OCI-LY1 (cell line): Measurements from ENCODE around the gene GPR3.

Experiments
- H2AFZ ChIP-seq: fragments of 200-600 bp; sonication (generic), shearing (Covaris generic); 2 replicates; pipeline ENCODE4 v1.6.0; 2014; ENCODE audit warnings: antibody characterized with exemption, mild to moderate bottlenecking, low read length
- H3F3A ChIP-seq: fragments of 200-600 bp; sonication (generic), shearing (Covaris generic); 2 replicates; pipeline ENCODE4 v1.6.0; 2014; ENCODE audit warnings: mild to moderate bottlenecking, antibody characterized with exemption, low read length, moderate library complexity; ENCODE audit not compliant: insufficient read depth
- H3K27ac ChIP-seq: fragments of 200-600 bp; sonication (generic); 2 replicates; pipeline ENCODE4 v1.5.1; 2014; ENCODE audit warnings: low read length, mixed run types, mild to moderate bottlenecking, low read depth; ENCODE audit not compliant: poor library complexity, severe bottlenecking
- H3K27me3 ChIP-seq: fragments of 200-600 bp; sonication (generic); 2 replicates; pipeline ENCODE4 v1.6.0; 2014; ENCODE audit warnings: antibody characterized with exemption, mild to moderate bottlenecking, low read length, moderate library complexity; ENCODE audit not compliant: insufficient read depth
- H3K36me3 ChIP-seq: fragments of 200-600 bp; sonication (generic); 2 replicates; pipeline ENCODE4 v1.6.1; 2014; ENCODE audit warnings: mild to moderate bottlenecking, antibody characterized with exemption, low read length, moderate library complexity, mixed read lengths; ENCODE audit not compliant: insufficient read depth
- H3K4me1 ChIP-seq: fragments of 200-600 bp; sonication (generic); 2 replicates; pipeline ENCODE4 v1.5.1; 2014; ENCODE audit warnings: mild to moderate bottlenecking, low read length, moderate library complexity; ENCODE audit not compliant: insufficient read depth, severe bottlenecking
- H3K4me2 ChIP-seq: fragments of 200-600 bp; sonication (generic), shearing (Covaris generic); 2 replicates; pipeline ENCODE4 v1.6.1; 2014; ENCODE audit warnings: low read length
- H3K4me3 ChIP-seq: fragments of 200-600 bp; sonication (generic); 2 replicates; pipeline ENCODE4 v1.5.1; 2014; ENCODE audit warnings: low read length, low read depth, mild to moderate bottlenecking, mixed read lengths; ENCODE audit not compliant: poor library complexity, severe bottlenecking
- H3K79me2 ChIP-seq: fragments of 200-600 bp; shearing (Covaris generic); 2 replicates; pipeline ENCODE4 v1.6.1; 2016; ENCODE audit warnings: mixed run types, low read length, mixed read lengths; ENCODE audit not compliant: insufficient read depth
- H3K9ac ChIP-seq: fragments of 200-600 bp; sonication (generic), shearing (Covaris generic); 2 replicates; pipeline ENCODE4 v1.6.1; 2014; ENCODE audit warnings: mild to moderate bottlenecking, low read length, mixed read lengths
- H3K9me2 ChIP-seq: fragments of 200-600 bp; sonication (generic), shearing (Covaris generic); 2 replicates; pipeline ENCODE4 v1.6.1; 2014; ENCODE audit warnings: low read depth, mild to moderate bottlenecking, low read length, mixed read lengths
- H3K9me3 ChIP-seq: fragments of 200-600 bp; shearing (Covaris generic); 2 replicates; pipeline ENCODE4 v1.6.1; 2014; ENCODE audit warnings: low read length, mixed read lengths
- H4K20me1 ChIP-seq: fragments of 200-600 bp; sonication (generic), shearing (Covaris generic); 2 replicates; pipeline ENCODE4 v1.6.0; 2016; ENCODE audit warnings: mild to moderate bottlenecking, low read length; ENCODE audit not compliant: insufficient read depth
- EZH2 ChIP-seq: fragments of 200-600 bp; sonication (generic), shearing (Covaris generic); IDR thresholded peaks from 2 replicates; pipeline ENCODE4 v1.8.0; 2017; ENCODE audit warnings: borderline replicate concordance, mixed run types, mild to moderate bottlenecking, antibody characterized with exemption, low read length, moderate library complexity, mixed read lengths
- TF ChIP-seq, protein P1 (sequence below): fragments of 200-600 bp; sonication (generic), shearing (Covaris generic); IDR thresholded peaks from 2 replicates; pipeline ENCODE4 v1.5.1; 2017; ENCODE audit warnings: mild to moderate bottlenecking, antibody characterized with exemption, low read length, moderate library complexity, mixed read lengths

Gene GPR3

DNA sequence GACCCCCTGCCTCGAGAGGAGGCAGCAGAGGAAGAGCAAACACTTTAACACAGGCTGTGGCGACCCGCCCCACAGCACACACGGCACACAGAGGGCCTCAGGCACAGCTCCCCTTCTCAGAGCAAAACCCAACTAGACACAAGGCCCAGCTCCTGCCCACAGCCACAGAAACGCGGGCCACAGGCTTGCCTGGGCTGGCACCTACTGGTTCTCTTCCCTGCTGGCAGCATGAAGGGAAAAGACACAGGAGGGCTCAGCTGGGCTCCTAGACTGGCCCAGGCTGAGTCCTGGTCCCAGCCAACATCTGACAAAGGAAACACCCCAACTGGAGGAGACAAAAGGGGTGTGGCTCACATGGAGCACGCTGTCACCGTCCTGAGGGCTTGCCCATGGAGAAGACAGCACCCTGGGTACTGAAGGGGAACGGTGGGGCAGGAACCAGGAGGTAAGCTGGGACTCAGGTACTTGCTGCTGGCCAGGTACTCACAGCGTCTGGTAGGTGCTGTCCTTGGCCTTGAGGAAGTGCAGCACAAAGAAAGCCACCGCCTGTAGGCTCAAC, 12.8 kb upstream of the GPR3 start:
- H2AFZ ChIP-seq, result no peak overlapping the region
- H3K4me2 ChIP-seq, result no peak overlapping the region
- no peaks in the 10 kb centered on the region for H3K36me3 ChIP-seq
- H3F3A ChIP-seq, result no peaks in the 10 kb centered on the region
- no peak overlapping the region for H3K9ac ChIP-seq
- no peak for TF ChIP-seq EZH2
- TF ChIP-seq, protein P1, sequence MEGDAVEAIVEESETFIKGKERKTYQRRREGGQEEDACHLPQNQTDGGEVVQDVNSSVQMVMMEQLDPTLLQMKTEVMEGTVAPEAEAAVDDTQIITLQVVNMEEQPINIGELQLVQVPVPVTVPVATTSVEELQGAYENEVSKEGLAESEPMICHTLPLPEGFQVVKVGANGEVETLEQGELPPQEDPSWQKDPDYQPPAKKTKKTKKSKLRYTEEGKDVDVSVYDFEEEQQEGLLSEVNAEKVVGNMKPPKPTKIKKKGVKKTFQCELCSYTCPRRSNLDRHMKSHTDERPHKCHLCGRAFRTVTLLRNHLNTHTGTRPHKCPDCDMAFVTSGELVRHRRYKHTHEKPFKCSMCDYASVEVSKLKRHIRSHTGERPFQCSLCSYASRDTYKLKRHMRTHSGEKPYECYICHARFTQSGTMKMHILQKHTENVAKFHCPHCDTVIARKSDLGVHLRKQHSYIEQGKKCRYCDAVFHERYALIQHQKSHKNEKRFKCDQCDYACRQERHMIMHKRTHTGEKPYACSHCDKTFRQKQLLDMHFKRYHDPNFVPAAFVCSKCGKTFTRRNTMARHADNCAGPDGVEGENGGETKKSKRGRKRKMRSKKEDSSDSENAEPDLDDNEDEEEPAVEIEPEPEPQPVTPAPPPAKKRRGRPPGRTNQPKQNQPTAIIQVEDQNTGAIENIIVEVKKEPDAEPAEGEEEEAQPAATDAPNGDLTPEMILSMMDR, result no peak
- H3K27me3 ChIP-seq, result peaks cover 8% of the 10 kb centered on the region; the same call in 1 of the 2 replicates
- H3K9me2 ChIP-seq, result no peaks in the 10 kb centered on the region
- H3K4me1 ChIP-seq, result no peaks in the 10 kb centered on the region
- H3K9me3 ChIP-seq, result no peaks in the 10 kb centered on the region
- H3K79me2 ChIP-seq, result no peaks in the 10 kb centered on the region
- no peak overlapping the region for H3K4me3 ChIP-seq
- no peak overlapping the region for H3K27ac ChIP-seq
- H4K20me1 ChIP-seq, result no peaks in the 10 kb centered on the region

DNA sequence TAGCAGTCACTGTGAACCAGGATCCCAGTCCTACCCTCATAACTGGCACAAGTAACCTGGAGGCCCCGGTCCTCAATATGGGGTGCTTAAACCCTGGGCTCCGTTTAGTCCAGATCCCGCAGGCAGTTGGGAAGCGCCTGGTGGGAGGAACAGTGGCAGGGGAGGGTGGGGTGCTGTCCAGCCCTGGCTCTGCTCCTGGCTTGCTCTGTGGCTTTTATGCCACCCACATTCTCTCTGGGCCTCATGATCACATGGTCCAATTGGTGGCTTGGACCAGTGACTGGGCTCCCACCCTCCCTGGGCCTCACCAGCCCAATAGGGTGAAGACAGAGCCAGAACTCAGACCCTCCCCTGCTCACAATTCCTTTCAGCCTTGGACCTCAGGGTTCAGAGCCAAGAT, 12.2 kb upstream of the GPR3 start:
- TF ChIP-seq, protein P1, result no peak
- TF ChIP-seq EZH2, result no peak
- no peaks in the 10 kb centered on the region for H4K20me1 ChIP-seq
- no peak overlapping the region for H2AFZ ChIP-seq
- no peaks in the 10 kb centered on the region for H3K4me1 ChIP-seq
- no peaks in the 10 kb centered on the region for H3K79me2 ChIP-seq
- no peak overlapping the region for H3K4me2 ChIP-seq
- H3K36me3 ChIP-seq, result no peaks in the 10 kb centered on the region
- H3K4me3 ChIP-seq, result no peak overlapping the region
- H3K9me2 ChIP-seq, result no peaks in the 10 kb centered on the region
- no peaks in the 10 kb centered on the region for H3F3A ChIP-seq
- H3K9me3 ChIP-seq, result no peaks in the 10 kb centered on the region
- peaks cover 8% of the 10 kb centered on the region; the same call in 1 of the 2 replicates for H3K27me3 ChIP-seq
- no peak overlapping the region for H3K9ac ChIP-seq
- no peak overlapping the region for H3K27ac ChIP-seq

DNA sequence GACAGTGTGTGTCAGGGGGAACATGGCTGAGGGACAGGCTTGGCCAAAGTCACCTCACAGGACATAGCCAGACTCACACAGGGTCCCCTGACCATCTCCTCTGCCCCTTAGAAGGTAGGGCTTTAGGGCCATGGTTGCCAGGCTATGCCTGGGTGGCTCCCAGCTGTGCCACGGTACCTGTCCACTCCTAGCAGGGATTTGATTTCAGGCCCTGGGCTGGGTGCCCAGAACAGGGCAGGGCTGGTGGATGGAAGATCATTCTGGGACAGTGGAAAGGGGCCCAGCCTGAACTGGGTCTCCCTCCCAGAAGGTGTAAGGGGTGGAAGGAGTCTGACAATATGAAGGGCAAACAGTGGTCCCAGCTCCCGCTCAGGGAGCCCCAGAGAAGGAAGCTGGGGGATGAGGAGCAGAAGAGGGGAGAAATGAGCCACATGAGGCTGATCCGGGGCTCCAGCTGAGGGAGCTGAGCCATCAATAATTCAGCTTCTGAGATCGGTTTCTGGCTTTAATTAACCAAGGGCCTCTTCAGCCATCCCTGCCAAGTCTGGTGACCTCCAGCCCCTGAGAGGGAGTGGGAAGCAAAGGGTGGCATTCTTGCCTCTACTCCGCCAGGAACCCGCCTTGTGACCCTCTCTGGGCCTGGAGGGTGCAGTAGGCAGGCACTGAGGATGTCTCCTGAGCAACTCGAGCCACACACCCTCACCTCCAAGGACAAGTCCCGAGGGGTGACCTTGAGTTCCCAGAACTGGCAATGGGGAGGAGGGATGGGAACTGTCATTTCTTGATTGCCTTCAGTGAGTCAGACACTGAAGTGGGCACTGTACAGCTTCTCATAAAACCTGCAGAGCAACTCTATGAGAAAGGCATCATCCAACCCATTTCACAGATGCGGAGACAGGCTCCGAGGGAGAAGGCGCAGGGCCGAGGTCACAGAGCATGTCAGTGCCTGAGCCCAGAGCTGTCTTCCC, 11.4 kb upstream of the GPR3 start:
- H3K4me1 ChIP-seq, result no peaks in the 10 kb centered on the region
- no peak overlapping the region for H2AFZ ChIP-seq
- H3K4me3 ChIP-seq, result no peak overlapping the region
- no peaks in the 10 kb centered on the region for H3F3A ChIP-seq
- no peaks in the 10 kb centered on the region for H3K79me2 ChIP-seq
- H4K20me1 ChIP-seq, result no peaks in the 10 kb centered on the region
- H3K9me2 ChIP-seq, result no peaks in the 10 kb centered on the region
- H3K36me3 ChIP-seq, result no peaks in the 10 kb centered on the region
- no peak overlapping the region for H3K9ac ChIP-seq
- peaks cover 4% of the 10 kb centered on the region; the same call in 1 of the 2 replicates for H3K27me3 ChIP-seq
- no peaks in the 10 kb centered on the region for H3K9me3 ChIP-seq
- TF ChIP-seq EZH2, result no peak
- TF ChIP-seq, protein P1, result no peak
- H3K27ac ChIP-seq, result no peak overlapping the region
- no peak overlapping the region for H3K4me2 ChIP-seq
